HEK293 (cell line): ENCODE measurements around the gene INPP4B.

ENCODE experiments used
- CTCF ChIA-PET: fragments of 350-600 bp; formaldehyde crosslinking; extraction: SDS; loops from one replicate; lab custom pipeline; 2021; ENCODE audit warnings: antibody characterized with exemption; lab: Yijun Ruan, JAX
- POLR2A ChIA-PET: fragments of 300-600 bp; formaldehyde crosslinking; extraction: SDS; loops from one replicate; lab custom pipeline; 2020; ENCODE audit warnings: antibody characterized with exemption, inconsistent platforms; lab: Yijun Ruan, JAX
- H3K27ac ChIP-seq: fragments of 200-500 bp; sonication (Bioruptor generic); 2 replicates; pipeline ENCODE4 v1.5.1; 2014; ENCODE audit warnings: low read depth, low read length, control low read depth, inconsistent platforms; ENCODE audit errors: extremely low read depth
- H3K36me3 ChIP-seq, 2 experiments: fragments of 200-500 bp in 1 of 2; sonication (Bioruptor generic) in 1 of 2; 1 replicate in 1 of 2; 2 replicates in 1 of 2; pipeline ENCODE4 v1.5.1; 2014 to 2017; ENCODE audit warnings: inconsistent platforms in 2 of 2, low read length in 2 of 2; ENCODE audit not compliant: control insufficient read depth in 2 of 2, insufficient read depth in 1 of 2
- H3K4me1 ChIP-seq: fragments of 200-500 bp; sonication (Bioruptor generic); 2 replicates; pipeline ENCODE4 v1.5.1; 2014; ENCODE audit warnings: mild to moderate bottlenecking, low read length, inconsistent platforms; ENCODE audit not compliant: control insufficient read depth, insufficient read depth
- H3K4me3 ChIP-seq: 2 replicates; pipeline ENCODE4 v1.5.1; 2011; ENCODE audit warnings: low read depth, mild to moderate bottlenecking, control low read depth, low read length, moderate library complexity
- H3K9me3 ChIP-seq: fragments of 200-500 bp; sonication (Bioruptor generic); 2 replicates; pipeline ENCODE4 v1.5.1; 2014; ENCODE audit warnings: low read depth, low read length, inconsistent platforms; ENCODE audit not compliant: control insufficient read depth, insufficient read depth
- ATF2 ChIP-seq: fragments of 450-650 bp; formaldehyde crosslinking; IDR thresholded peaks from 2 replicates; pipeline ENCODE4 v1.5.1; 2016; ENCODE audit warnings: missing biosample characterization, missing genetic modification characterization, low read depth
- GLI2 ChIP-seq: fragments of 450-650 bp; formaldehyde crosslinking; IDR thresholded peaks from 2 replicates; pipeline ENCODE4; 2017; ENCODE audit warnings: missing biosample characterization, missing genetic modification characterization, low read depth, borderline replicate concordance
- GLIS2 ChIP-seq: fragments of 450-650 bp; formaldehyde crosslinking; IDR thresholded peaks from 2 replicates; pipeline ENCODE4 v1.5.1; 2016; ENCODE audit warnings: missing biosample characterization, missing genetic modification characterization
- HOXA7 ChIP-seq: sonication (generic); formaldehyde crosslinking; IDR thresholded peaks from 2 replicates; pipeline ENCODE4 v1.8.1; 2022; ENCODE audit warnings: missing genetic modification reagents, borderline replicate concordance
- HOXC10 ChIP-seq: sonication (generic); formaldehyde crosslinking; IDR thresholded peaks from 2 replicates; pipeline ENCODE4 v1.8.1; 2023; ENCODE audit warnings: mild to moderate bottlenecking, missing genetic modification reagents
- KLF1 ChIP-seq: fragments of 450-650 bp; formaldehyde crosslinking; IDR thresholded peaks from 2 replicates; pipeline ENCODE4 v1.5.1; 2016; ENCODE audit warnings: missing biosample characterization, missing genetic modification characterization
- PRDM1 ChIP-seq: fragments of 450-650 bp; formaldehyde crosslinking; IDR thresholded peaks from 2 replicates; pipeline ENCODE4; 2016; ENCODE audit warnings: missing biosample characterization, missing genetic modification characterization
- RBAK ChIP-seq: fragments of 450-650 bp; formaldehyde crosslinking; IDR thresholded peaks from 2 replicates; pipeline ENCODE4 v1.5.1; 2016; ENCODE audit warnings: missing biosample characterization, missing genetic modification characterization
- SCRT1 ChIP-seq: fragments of 450-650 bp; formaldehyde crosslinking; IDR thresholded peaks from 2 replicates; pipeline ENCODE4 v1.5.1; 2016; ENCODE audit warnings: missing biosample characterization, missing genetic modification characterization, borderline replicate concordance
- TRIM28 ChIP-seq: IDR thresholded peaks from 2 replicates; pipeline ENCODE4 v1.6.1; 2011; ENCODE audit warnings: low read length, control low read depth, borderline replicate concordance
- ZBTB17 ChIP-seq: fragments of 450-650 bp; formaldehyde crosslinking; IDR thresholded peaks from 2 replicates; pipeline ENCODE4 v1.5.1; 2016; ENCODE audit warnings: missing biosample characterization, missing genetic modification characterization
- ZBTB7A ChIP-seq: fragments of 450-650 bp; formaldehyde crosslinking; IDR thresholded peaks from 2 replicates; pipeline ENCODE4 v1.5.1; 2016; ENCODE audit warnings: low read depth, missing biosample characterization, missing genetic modification characterization
- ZNF174 ChIP-seq: fragments of 450-650 bp; formaldehyde crosslinking; IDR thresholded peaks from 2 replicates; pipeline ENCODE4 v1.5.0; 2017; ENCODE audit warnings: missing biosample characterization, mild to moderate bottlenecking, missing genetic modification characterization
- ZNF24 ChIP-seq: fragments of 450-650 bp; formaldehyde crosslinking; IDR thresholded peaks from 2 replicates; pipeline ENCODE4 v1.5.1; 2016; ENCODE audit warnings: missing biosample characterization, missing genetic modification characterization
- ZNF391 ChIP-seq: fragments of 450-650 bp; formaldehyde crosslinking; IDR thresholded peaks from 2 replicates; pipeline ENCODE4 v1.5.1; 2016; ENCODE audit warnings: low read depth, missing biosample characterization, missing genetic modification characterization, borderline replicate concordance
- ZNF48 ChIP-seq: fragments of 450-650 bp; formaldehyde crosslinking; IDR thresholded peaks from 2 replicates; pipeline ENCODE4 v1.5.1; 2016; ENCODE audit warnings: missing biosample characterization, missing genetic modification characterization
- ZNF488 ChIP-seq: fragments of 450-650 bp; formaldehyde crosslinking; IDR thresholded peaks from 2 replicates; pipeline ENCODE4 v1.5.1; 2016; ENCODE audit warnings: missing biosample characterization, missing genetic modification characterization
- ZNF510 ChIP-seq: fragments of 450-650 bp; formaldehyde crosslinking; IDR thresholded peaks from 2 replicates; pipeline ENCODE4 v1.5.1; 2018; ENCODE audit warnings: mild to moderate bottlenecking, missing genetic modification characterization, missing biosample characterization; ENCODE audit not compliant: insufficient replicate concordance
- ZNF513 ChIP-seq: fragments of 450-650 bp; IDR thresholded peaks from 2 replicates; pipeline ENCODE4 v1.5.1; 2018; ENCODE audit warnings: missing biosample characterization, missing genetic modification characterization
- ZNF521 ChIP-seq: fragments of 450-650 bp; formaldehyde crosslinking; IDR thresholded peaks from 2 replicates; pipeline ENCODE4 v1.5.1; 2017; ENCODE audit warnings: missing biosample characterization, mild to moderate bottlenecking, missing genetic modification characterization
- ZNF529 ChIP-seq: fragments of 450-650 bp; formaldehyde crosslinking; IDR thresholded peaks from 2 replicates; pipeline ENCODE4 v1.5.1; 2017; ENCODE audit warnings: missing genetic modification characterization, missing biosample characterization; ENCODE audit not compliant: insufficient replicate concordance
- ZNF558 ChIP-seq: fragments of 450-650 bp; formaldehyde crosslinking; IDR thresholded peaks from 2 replicates; pipeline ENCODE4 v1.5.1; 2016; ENCODE audit warnings: missing biosample characterization, missing genetic modification characterization
- ZNF626 ChIP-seq: fragments of 450-650 bp; sonication (Bioruptor Pico); formaldehyde crosslinking; IDR thresholded peaks from 2 replicates; pipeline ENCODE4 v1.5.1; 2018; ENCODE audit warnings: missing biosample characterization, missing genetic modification characterization, inconsistent platforms
- ZNF660 ChIP-seq: fragments of 450-650 bp; IDR thresholded peaks from 2 replicates; pipeline ENCODE4 v1.5.1; 2018; ENCODE audit warnings: missing biosample characterization, mild to moderate bottlenecking, missing genetic modification characterization
- ZNF664 ChIP-seq: fragments of 450-650 bp; formaldehyde crosslinking; IDR thresholded peaks from 2 replicates; pipeline ENCODE4 v1.5.1; 2016; ENCODE audit warnings: missing biosample characterization, missing genetic modification characterization
- ZNF791 ChIP-seq: fragments of 450-650 bp; formaldehyde crosslinking; IDR thresholded peaks from 2 replicates; pipeline ENCODE4 v1.5.1; 2016; ENCODE audit warnings: missing biosample characterization, missing genetic modification characterization
- ZNF830 ChIP-seq: fragments of 450-650 bp; IDR thresholded peaks from 2 replicates; pipeline ENCODE4 v1.5.0; 2018; ENCODE audit warnings: missing biosample characterization, missing genetic modification characterization, low read depth, mild to moderate bottlenecking, moderate library complexity
- ZNF843 ChIP-seq: fragments of 450-650 bp; formaldehyde crosslinking; IDR thresholded peaks from 2 replicates; pipeline ENCODE4 v1.5.1; 2016; ENCODE audit warnings: missing biosample characterization, missing genetic modification characterization
- TF ChIP-seq, protein P1 (sequence below): fragments of 450-650 bp; formaldehyde crosslinking; IDR thresholded peaks from 2 replicates; pipeline ENCODE4 v1.5.1; 2016; ENCODE audit warnings: missing biosample characterization, missing genetic modification characterization

Gene INPP4B

DNA sequence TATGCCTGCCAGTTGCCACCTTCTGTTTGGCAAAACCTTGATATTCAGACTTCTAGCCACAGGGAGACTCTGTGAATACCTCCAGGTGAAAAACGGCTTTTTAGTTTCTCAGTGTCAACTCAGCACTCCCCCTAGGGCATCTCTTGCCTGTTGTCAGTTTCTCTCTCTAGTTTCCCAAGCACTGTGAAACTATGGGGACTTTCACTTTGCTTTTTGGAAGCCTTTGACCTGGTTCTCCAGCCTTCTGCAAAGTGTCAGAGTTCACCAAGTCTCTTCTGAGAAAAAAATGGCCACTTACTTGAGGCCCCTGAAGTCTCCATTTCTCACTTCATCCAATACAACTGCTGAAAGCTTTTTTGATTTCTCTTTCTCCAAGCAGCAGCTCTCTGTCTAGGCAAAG lies 521.5 kb downstream of the INPP4B start (continued):
- TF ChIP-seq, protein P1, sequence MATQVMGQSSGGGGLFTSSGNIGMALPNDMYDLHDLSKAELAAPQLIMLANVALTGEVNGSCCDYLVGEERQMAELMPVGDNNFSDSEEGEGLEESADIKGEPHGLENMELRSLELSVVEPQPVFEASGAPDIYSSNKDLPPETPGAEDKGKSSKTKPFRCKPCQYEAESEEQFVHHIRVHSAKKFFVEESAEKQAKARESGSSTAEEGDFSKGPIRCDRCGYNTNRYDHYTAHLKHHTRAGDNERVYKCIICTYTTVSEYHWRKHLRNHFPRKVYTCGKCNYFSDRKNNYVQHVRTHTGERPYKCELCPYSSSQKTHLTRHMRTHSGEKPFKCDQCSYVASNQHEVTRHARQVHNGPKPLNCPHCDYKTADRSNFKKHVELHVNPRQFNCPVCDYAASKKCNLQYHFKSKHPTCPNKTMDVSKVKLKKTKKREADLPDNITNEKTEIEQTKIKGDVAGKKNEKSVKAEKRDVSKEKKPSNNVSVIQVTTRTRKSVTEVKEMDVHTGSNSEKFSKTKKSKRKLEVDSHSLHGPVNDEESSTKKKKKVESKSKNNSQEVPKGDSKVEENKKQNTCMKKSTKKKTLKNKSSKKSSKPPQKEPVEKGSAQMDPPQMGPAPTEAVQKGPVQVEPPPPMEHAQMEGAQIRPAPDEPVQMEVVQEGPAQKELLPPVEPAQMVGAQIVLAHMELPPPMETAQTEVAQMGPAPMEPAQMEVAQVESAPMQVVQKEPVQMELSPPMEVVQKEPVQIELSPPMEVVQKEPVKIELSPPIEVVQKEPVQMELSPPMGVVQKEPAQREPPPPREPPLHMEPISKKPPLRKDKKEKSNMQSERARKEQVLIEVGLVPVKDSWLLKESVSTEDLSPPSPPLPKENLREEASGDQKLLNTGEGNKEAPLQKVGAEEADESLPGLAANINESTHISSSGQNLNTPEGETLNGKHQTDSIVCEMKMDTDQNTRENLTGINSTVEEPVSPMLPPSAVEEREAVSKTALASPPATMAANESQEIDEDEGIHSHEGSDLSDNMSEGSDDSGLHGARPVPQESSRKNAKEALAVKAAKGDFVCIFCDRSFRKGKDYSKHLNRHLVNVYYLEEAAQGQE, result no peak
- TF ChIP-seq GLIS2 (tag by site-specific recombination) (no peak), ZNF843 (no peak), ZNF558 (tag by site-specific recombination) (no peak), PRDM1 (tag by site-specific recombination) (no peak), ZNF626 (no peak)

DNA sequence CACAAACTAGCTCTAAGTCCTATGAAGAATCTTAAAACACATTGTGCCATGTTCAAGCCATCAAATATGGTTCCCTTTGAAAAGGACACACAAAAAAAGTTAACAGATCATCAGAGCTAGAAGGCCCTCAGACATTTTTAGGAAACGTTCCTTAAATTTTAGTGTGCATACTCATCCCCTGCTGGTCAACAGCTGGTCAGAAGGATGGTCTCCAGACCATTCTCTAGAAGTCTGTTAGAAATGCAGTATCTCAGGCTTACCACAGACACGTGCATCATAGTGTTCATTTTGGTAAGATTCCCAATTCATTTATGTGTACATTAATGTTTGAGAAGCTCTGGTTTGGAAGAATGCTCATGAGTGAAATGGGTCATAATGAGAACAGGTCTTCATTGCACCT lies 523.1 kb downstream of the INPP4B start:
- no peak for TF ChIP-seq ZNF664 (tag by site-specific recombination)
- TF ChIP-seq HOXC10, result no peak
- TF ChIP-seq ZNF48 (tag by site-specific recombination), result no peak
- TF ChIP-seq ZNF529 (tag by site-specific recombination), result no peak
- no peak for TF ChIP-seq RBAK (tag by site-specific recombination)
- TF ChIP-seq ZNF391 (tag by site-specific recombination), result no peak
- TF ChIP-seq GLIS2 (tag by site-specific recombination), result no peak
- TF ChIP-seq ZBTB7A, result no peak
- no peak for TF ChIP-seq ZNF24 (tag by site-specific recombination)
- TF ChIP-seq ZNF174 (tag by site-specific recombination), result no peak
- TF ChIP-seq ZNF488, result no peak
- TF ChIP-seq ZNF660, result no peak
- no peak for TF ChIP-seq ZNF510 (tag by site-specific recombination)
- H3K27ac ChIP-seq, result no peak overlapping the region
- H3K4me1 ChIP-seq, result no peaks in the 10 kb centered on the region
- H3K4me3 ChIP-seq, result no peak overlapping the region
- H3K36me3 ChIP-seq, result no peaks in the 10 kb centered on the region
- ChIA-PET POLR2A (no interaction called here), CTCF (no interaction called here)
- no peaks in the 10 kb centered on the region for H3K9me3 ChIP-seq

GRCh38 chr4:142318280-142318679 lies 527.8 kb downstream of the INPP4B start:
- Histone ChIP-seq H3K4me3 (no peak overlapping the region), H3K27ac (no peak overlapping the region)
- CTCF ChIA-PET, result interaction anchor here (0.9 kb wide), 1 partner anchor 504 kb away, joined by 3 read pairs; no protein-coding TSS in a partner anchor
- TF ChIP-seq SCRT1 (tag by site-specific recombination) (no peak), ZNF521 (no peak), TRIM28 (no peak), ZNF830 (tag by site-specific recombination) (no peak), GLI2 (tag by site-specific recombination) (no peak), ATF2 (no peak), ZNF791 (tag by site-specific recombination) (no peak), ZNF510 (tag by site-specific recombination) (no peak), ZNF843 (no peak), HOXA7 (CRISPR knock-in tag) (no peak), ZNF513 (tag by site-specific recombination) (no peak), ZBTB17 (tag by site-specific recombination) (no peak), KLF1 (tag by site-specific recombination) (no peak)
- TF ChIP-seq, all 188 proteins: peak for 0
- no peaks in the 10 kb centered on the region for H3K4me1 ChIP-seq
- POLR2A ChIA-PET, result no interaction called here
- no peaks in the 10 kb centered on the region for H3K36me3 ChIP-seq
- no peaks in the 10 kb centered on the region for H3K9me3 ChIP-seq
